Bronchial epithelial cell (primary cell): ENCODE measurements around the gene IKZF3. TPM values are rescaled to one million over a fixed set of nuclear protein-coding genes. Genes with fewer than 3 reads are reported as not detected.

Experiments
- DNase-seq: peaks from one replicate; pipeline ENCODE4 v3.0.0-alpha.2; 2010; ENCODE audit warnings: low read depth
- FAIRE-seq: peaks from 2 replicates; lab custom pipeline; 2011; peaks lifted over from hg19 to GRCh38; lab: Jason Lieb, UNC
- H3K27me3 ChIP-seq: 2 replicates; pipeline ENCODE4 v1.5.1; 2011; ENCODE audit warnings: low read length; ENCODE audit not compliant: control insufficient read depth, insufficient read depth
- H3K36me3 ChIP-seq: 2 replicates; pipeline ENCODE4 v1.5.1; 2011; ENCODE audit warnings: low read length; ENCODE audit not compliant: control insufficient read depth, insufficient read depth
- H3K4me3 ChIP-seq: 2 replicates; pipeline ENCODE4 v1.5.1; 2011; ENCODE audit warnings: mild to moderate bottlenecking, low read depth, low read length, control low read depth
- CTCF ChIP-seq: IDR thresholded peaks from 2 replicates; pipeline ENCODE4 v1.5.1; 2011; ENCODE audit warnings: mild to moderate bottlenecking, moderate library complexity, low read length, control low read depth, inconsistent platforms; ENCODE audit not compliant: insufficient read depth, severe bottlenecking
- total RNA-seq: library from RNA; depleted of rRNA; stranded (reverse); fragments of >200 nt; gene quantifications from 2 replicates; pipeline ENCODE4 v1.2.1, GENCODE V29; 2014

The IKZF3 gene
- total RNA-seq, 1 donor from 2014 or later: not detected

DNA sequence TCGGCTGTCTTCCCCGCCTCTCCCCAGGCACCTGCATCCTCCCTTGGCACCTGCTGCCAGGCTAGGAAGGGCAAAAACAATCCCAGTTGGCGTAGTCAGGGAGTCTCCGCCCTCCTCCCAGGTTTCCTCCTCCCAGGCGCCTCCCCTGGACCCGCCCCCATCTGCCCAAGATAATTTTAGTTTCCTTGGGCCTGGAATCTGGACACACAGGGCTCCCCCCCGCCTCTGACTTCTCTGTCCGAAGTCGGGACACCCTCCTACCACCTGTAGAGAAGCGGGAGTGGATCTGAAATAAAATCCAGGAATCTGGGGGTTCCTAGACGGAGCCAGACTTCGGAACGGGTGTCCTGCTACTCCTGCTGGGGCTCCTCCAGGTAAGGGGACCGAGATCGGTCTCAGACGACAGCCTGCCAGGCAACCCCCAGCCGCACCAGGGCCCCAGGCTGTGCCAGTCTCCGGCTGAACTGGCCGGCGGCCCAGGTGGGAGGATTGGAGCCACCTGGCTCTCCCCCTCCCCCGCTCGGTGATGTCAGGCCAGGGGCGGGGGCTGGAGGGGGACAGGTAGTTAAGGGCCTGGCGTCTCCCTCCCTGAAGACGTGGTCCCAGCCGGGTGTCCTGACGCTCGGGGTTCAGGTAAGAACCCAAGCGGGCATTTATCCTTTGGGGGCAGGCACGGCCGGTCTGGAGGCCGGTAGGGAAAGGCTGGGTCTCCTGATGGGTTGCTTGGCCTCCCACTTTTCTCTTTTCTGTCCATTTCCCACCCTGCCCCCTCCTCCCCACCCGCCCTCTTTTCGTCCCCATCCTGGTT is 126.1 kb downstream of the IKZF3 start, which contains the start of gene GRB7:
GRB7 (plus strand) TSS at position 179 of the 808 bp plus-strand sequence. CDS start 4,364 bp downstream, outside the sequence.
- DNase-seq (peak; percentile 65), FAIRE-seq (peak; percentile 50)
- no peak for TF ChIP-seq CTCF
- peak within 1 kb of the TSS; percentile 52 for H3K4me3 ChIP-seq
- H3K36me3 ChIP-seq: peaks cover 5% of the 10 kb centered on the region
- H3K27me3 ChIP-seq: no peaks in the 10 kb centered on the region

DNA sequence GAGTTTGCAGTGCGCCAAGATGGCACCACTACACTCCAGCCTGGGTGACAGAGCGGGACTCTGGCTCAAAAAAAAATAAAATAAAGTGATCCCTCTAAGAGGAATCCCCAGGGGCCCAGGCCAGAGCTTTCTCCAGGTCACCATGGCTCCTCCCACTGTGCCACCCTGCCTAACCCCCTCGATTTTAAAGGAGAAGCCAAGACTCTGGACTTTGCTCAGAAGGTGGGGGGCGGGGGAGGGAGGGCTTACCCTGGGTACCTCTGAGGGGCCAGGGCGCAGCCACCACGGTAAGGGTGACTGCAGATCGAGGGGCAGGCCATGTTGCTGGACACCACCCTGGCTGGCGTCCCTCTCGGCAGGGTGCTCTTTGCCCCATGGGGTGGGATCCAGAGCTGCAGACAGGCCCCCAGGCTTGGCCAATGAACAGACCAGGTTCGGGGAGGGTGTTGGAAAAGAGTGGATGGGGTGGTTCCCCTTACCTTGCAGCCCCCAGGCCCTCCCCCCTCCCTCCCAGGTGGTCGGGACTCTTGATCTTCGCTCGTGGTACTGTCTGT is 126.8 kb downstream of the IKZF3 start:
- H3K27me3 ChIP-seq: no peaks in the 10 kb centered on the region
- H3K36me3 ChIP-seq: peaks cover 3% of the 10 kb centered on the region
- FAIRE-seq: no peak
- peak overlapping the region; percentile 52 for H3K4me3 ChIP-seq
- no peak for TF ChIP-seq CTCF
- DNase-seq: no peak

GRCh38 chr17:39736319-39737165 is 127.6 kb downstream of the IKZF3 start:
- DNase-seq: peak; percentile 35
- no peak for TF ChIP-seq CTCF
- Histone ChIP-seq H3K27me3 (no peaks in the 10 kb centered on the region), H3K36me3 (no peaks in the 10 kb centered on the region), H3K4me3 (no peak overlapping the region)
- peak; percentile 89 for FAIRE-seq

- no peak for FAIRE-seq
- no peaks in the 10 kb centered on the region for H3K36me3 ChIP-seq
- TF ChIP-seq CTCF: no peak
- H3K4me3 ChIP-seq: no peak overlapping the region
- DNase-seq: no peak
- no peaks in the 10 kb centered on the region for H3K27me3 ChIP-seq
Measured at GRCh38 chr17:39735882-39736281, 128.2 kb downstream of the IKZF3 start.

GRCh38 chr17:39732586-39732985 is 131.5 kb downstream of the IKZF3 start:
- H3K36me3 ChIP-seq: peaks cover 9% of the 10 kb centered on the region
- no peaks in the 10 kb centered on the region for H3K27me3 ChIP-seq
- FAIRE-seq (no peak), DNase-seq (no peak)
- no peak overlapping the region for H3K4me3 ChIP-seq
- TF ChIP-seq CTCF: no peak
